Measurements from ENCODE around the gene CDH13.

GRCh38 chr16:83623892-83624291 is 997.1 kb downstream of the CDH13 start:
- TF ChIP-seq CTCF (IDR thresholded peaks at IDR 0.05 in 4 of 5, conservative IDR thresholded peaks at IDR 0.05 in 1 of 5): no peak
- no peak for TF ChIP-seq POLR2A (IDR thresholded peaks at IDR 0.05)
